ENCODE results near the gene EIF4EBP2. TPM values are rescaled to one million over a fixed set of nuclear protein-coding genes. Genes with fewer than 3 reads are reported as not detected.
A peak's percentile ranks its signal among the peaks of the same experiment; 100 is the strongest.

The EIF4EBP2 gene
- total RNA-seq, 1 experiment from 2014 or later: 36.7 TPM

- intact Hi-C loops (cut with micrococcal nuclease): no loop called here
- H2AFZ ChIP-seq (ENCODE audit: low read depth, low read length, poor library complexity, severe bottlenecking): no peak overlapping the region
- POLR2A ChIA-PET: interaction anchor here (1.8 kb wide), 1 partner anchor 9 kb away, joined by 5 read pairs; no protein-coding TSS in a partner anchor
These were observed 1.3 kb downstream of the EIF4EBP2 start for GRCh38 chr10:70405037-70405824.

DNA sequence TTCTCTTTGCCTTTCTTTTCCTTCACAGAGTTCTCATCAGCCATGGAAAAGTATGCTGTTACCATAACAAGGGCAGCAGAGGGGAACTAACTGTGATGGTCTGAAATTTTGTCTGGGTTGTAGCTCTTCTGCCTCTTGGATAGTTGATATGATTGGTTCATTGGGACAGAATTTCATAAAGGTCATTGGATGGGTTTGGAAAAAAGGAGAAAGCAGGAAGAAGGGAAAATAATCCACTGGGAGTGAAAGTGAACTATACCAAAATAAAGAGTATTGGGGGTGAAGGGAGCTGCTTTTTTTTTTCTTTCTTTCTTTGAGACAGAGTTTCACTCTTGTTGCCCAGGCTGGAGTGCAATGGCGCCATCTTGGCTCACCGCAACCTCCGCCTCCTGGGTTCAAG is 5.8 kb downstream of the EIF4EBP2 start:
- DNase-seq (ENCODE audit: low read depth, low spot score) (no peak), ATAC-seq (no peak)
- no peaks in the 10 kb centered on the region for H3K9me3 ChIP-seq (ENCODE audit: control insufficient read depth in 1 of 2, insufficient read depth in 1 of 2, low read depth in 1 of 2, low read length in 2 of 2)
- peaks cover 7 to 15% of the 10 kb centered on the region in 2 experiments; a peak in 3 of 4 replicates for H3K4me1 ChIP-seq (ENCODE audit: control insufficient read depth in 1 of 2, insufficient read depth in 2 of 2, low read length in 2 of 2)
- intact Hi-C loops (cut with micrococcal nuclease): no loop called here
- no peak overlapping the region for H3K4me2 ChIP-seq (ENCODE audit: low read length)
- peaks cover 85% of the 10 kb centered on the region for H3K79me2 ChIP-seq (ENCODE audit: insufficient read depth, low read length)
- CTCF ChIA-PET: no interaction called here
- TF ChIP-seq TCF7L2 (IDR thresholded peaks at IDR 0.05; ENCODE audit: borderline replicate concordance, extremely low read depth, insufficient read depth, insufficient read length) (no peak), EZH2phosphoT487 (IDR thresholded peaks at IDR 0.05; ENCODE audit: borderline replicate concordance) (no peak), CBX3 (IDR thresholded peaks at IDR 0.05; ENCODE audit: low read depth) (no peak), SIN3A (IDR thresholded peaks at IDR 0.05; ENCODE audit: low read depth) (no peak), EGR1 (IDR thresholded peaks at IDR 0.05; ENCODE audit: low read depth) (no peak), SRF (IDR thresholded peaks at IDR 0.05; ENCODE audit: low read depth) (no peak), ZNF274 (IDR thresholded peaks at IDR 0.05; ENCODE audit: low read depth, low read length) (no peak), POLR2AphosphoS5 (IDR thresholded peaks at IDR 0.05; ENCODE audit: low read depth, low read length) (no peak), YY1 (IDR thresholded peaks at IDR 0.05; ENCODE audit: extremely low read depth, insufficient replicate concordance, low read depth, low read length) (no peak)
- TF ChIP-seq, protein P1, sequence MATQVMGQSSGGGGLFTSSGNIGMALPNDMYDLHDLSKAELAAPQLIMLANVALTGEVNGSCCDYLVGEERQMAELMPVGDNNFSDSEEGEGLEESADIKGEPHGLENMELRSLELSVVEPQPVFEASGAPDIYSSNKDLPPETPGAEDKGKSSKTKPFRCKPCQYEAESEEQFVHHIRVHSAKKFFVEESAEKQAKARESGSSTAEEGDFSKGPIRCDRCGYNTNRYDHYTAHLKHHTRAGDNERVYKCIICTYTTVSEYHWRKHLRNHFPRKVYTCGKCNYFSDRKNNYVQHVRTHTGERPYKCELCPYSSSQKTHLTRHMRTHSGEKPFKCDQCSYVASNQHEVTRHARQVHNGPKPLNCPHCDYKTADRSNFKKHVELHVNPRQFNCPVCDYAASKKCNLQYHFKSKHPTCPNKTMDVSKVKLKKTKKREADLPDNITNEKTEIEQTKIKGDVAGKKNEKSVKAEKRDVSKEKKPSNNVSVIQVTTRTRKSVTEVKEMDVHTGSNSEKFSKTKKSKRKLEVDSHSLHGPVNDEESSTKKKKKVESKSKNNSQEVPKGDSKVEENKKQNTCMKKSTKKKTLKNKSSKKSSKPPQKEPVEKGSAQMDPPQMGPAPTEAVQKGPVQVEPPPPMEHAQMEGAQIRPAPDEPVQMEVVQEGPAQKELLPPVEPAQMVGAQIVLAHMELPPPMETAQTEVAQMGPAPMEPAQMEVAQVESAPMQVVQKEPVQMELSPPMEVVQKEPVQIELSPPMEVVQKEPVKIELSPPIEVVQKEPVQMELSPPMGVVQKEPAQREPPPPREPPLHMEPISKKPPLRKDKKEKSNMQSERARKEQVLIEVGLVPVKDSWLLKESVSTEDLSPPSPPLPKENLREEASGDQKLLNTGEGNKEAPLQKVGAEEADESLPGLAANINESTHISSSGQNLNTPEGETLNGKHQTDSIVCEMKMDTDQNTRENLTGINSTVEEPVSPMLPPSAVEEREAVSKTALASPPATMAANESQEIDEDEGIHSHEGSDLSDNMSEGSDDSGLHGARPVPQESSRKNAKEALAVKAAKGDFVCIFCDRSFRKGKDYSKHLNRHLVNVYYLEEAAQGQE (IDR thresholded peaks at IDR 0.05; ENCODE audit: low read depth): no peak
- TF ChIP-seq, protein P2, sequence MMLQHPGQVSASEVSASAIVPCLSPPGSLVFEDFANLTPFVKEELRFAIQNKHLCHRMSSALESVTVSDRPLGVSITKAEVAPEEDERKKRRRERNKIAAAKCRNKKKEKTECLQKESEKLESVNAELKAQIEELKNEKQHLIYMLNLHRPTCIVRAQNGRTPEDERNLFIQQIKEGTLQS (IDR thresholded peaks at IDR 0.05): no peak
- no TSS peak for BruUV-seq (replicated peaks)
- no peak overlapping the region for H3K27ac ChIP-seq (ENCODE audit: low read depth, low read length)
- RAD21 ChIA-PET (ENCODE audit: low non-redundant PET in 1 of 2, low total read pairs in 2 of 2, uncharacterized antibody in 2 of 2, unreplicated experiment in 2 of 2): no interaction called here
- H3K36me3 ChIP-seq (ENCODE audit: control insufficient read depth in 1 of 2, insufficient read depth in 2 of 2, low read length in 2 of 2): peaks cover 0 to 2% of the 10 kb centered on the region in 2 experiments; a peak in 1 of 4 replicates
- no peaks in the 10 kb centered on the region for H3K27me3 ChIP-seq (ENCODE audit: insufficient read depth, low read length)
- POLR2A ChIA-PET: no interaction called here
- H3K4me3 ChIP-seq (replicated peaks in 1 of 2; ENCODE audit: low read depth in 1 of 2, low read length in 2 of 2): no peak overlapping the region
- H2AFZ ChIP-seq (ENCODE audit: low read depth, low read length, poor library complexity, severe bottlenecking): no peak overlapping the region
- no peaks in the 10 kb centered on the region for H3K9me2 ChIP-seq (ENCODE audit: insufficient read depth)
- H3K9ac ChIP-seq (ENCODE audit: low read length): no peak overlapping the region
- H4K20me1 ChIP-seq (ENCODE audit: insufficient read depth): peaks cover 9% of the 10 kb centered on the region; the same call in 1 of the 2 replicates

More at GRCh38 chr10:70405037-70405824, 1.3 kb downstream of the EIF4EBP2 start:
- ATAC-seq: peak; percentile 71
- TSS peak; percentile 71 for BruUV-seq (replicated peaks)
- Histone ChIP-seq H3K9me3 (ENCODE audit: control insufficient read depth in 1 of 2, insufficient read depth in 1 of 2, low read depth in 1 of 2, low read length in 2 of 2) (no peaks in the 10 kb centered on the region), H3K4me3 (replicated peaks in 1 of 2; ENCODE audit: low read depth in 1 of 2, low read length in 2 of 2) (peak overlapping the region; percentile 80 to 86), H3K27me3 (ENCODE audit: insufficient read depth, low read length) (no peaks in the 10 kb centered on the region), H4K20me1 (ENCODE audit: insufficient read depth) (peaks cover 13% of the 10 kb centered on the region; the same call in 1 of the 2 replicates), H3K36me3 (ENCODE audit: control insufficient read depth in 1 of 2, insufficient read depth in 2 of 2, low read length in 2 of 2) (0 out of 4 replicates have a peak, but pooled peaks cover 0 to 2% of the 10 kb centered on the region in 2 experiments), H3K79me2 (ENCODE audit: insufficient read depth, low read length) (peaks cover 49% of the 10 kb centered on the region), H3K4me2 (ENCODE audit: low read length) (peak overlapping the region; percentile 94), H3K4me1 (ENCODE audit: control insufficient read depth in 1 of 2, insufficient read depth in 2 of 2, low read length in 2 of 2) (peaks cover 13 to 28% of the 10 kb centered on the region in 2 experiments), H3K9ac (ENCODE audit: low read length) (peak overlapping the region; percentile 87), H3K9me2 (ENCODE audit: insufficient read depth) (no peaks in the 10 kb centered on the region), H3K27ac (ENCODE audit: low read depth, low read length) (peak overlapping the region; percentile 84)
- RAD21 ChIA-PET (ENCODE audit: low non-redundant PET in 1 of 2, low total read pairs in 2 of 2, uncharacterized antibody in 2 of 2, unreplicated experiment in 2 of 2): interaction anchor here (0.6 kb wide), 2 partner anchors 11 to 16 kb away, joined by 3 to 5 read pairs; no protein-coding TSS in a partner anchor
- CTCF ChIA-PET: interaction anchor here (1.3 kb wide), 1 partner anchor 27 kb away, joined by 3 read pairs; no protein-coding TSS in a partner anchor
- no peak for DNase-seq (ENCODE audit: low read depth, low spot score)
- no peak for TF ChIP-seq FOSL1 (IDR thresholded peaks at IDR 0.05; ENCODE audit: low read depth)
- TF ChIP-seq CEBPB (IDR thresholded peaks at IDR 0.05; ENCODE audit: low read depth): peak; percentile 74

Measured in HCT116 (cell line).